BJ (cell line): ENCODE results near the gene ATP5PF. TPM values are rescaled to one million over a fixed set of nuclear protein-coding genes. Genes with fewer than 3 reads are reported as not detected.

ENCODE experiments used
- CTCF ChIA-PET: fragments of 350-600 bp; formaldehyde crosslinking; extraction: SDS; loops from one replicate; lab custom pipeline; 2021; ENCODE audit warnings: antibody characterized with exemption, inconsistent platforms; lab: Yijun Ruan, JAX
- POLR2A ChIA-PET: fragments of 300-600 bp; sonication (Branson Sonifier 250); formaldehyde crosslinking; extraction: SDS; loops from one replicate; lab custom pipeline; 2021; ENCODE audit warnings: antibody characterized with exemption; lab: Charles Lee
- DNase-seq: peaks from one replicate; pipeline ENCODE4 v3.0.0-alpha.2; 2011; ENCODE audit warnings: low read depth
- H3K27me3 ChIP-seq: 2 replicates; pipeline ENCODE4 v1.6.0; 2011; ENCODE audit warnings: low read length; ENCODE audit not compliant: control insufficient read depth, insufficient read depth
- H3K36me3 ChIP-seq: 2 replicates; pipeline ENCODE4 v1.5.1; 2011; ENCODE audit warnings: low read length; ENCODE audit not compliant: control insufficient read depth, insufficient read depth
- H3K4me3 ChIP-seq: 2 replicates; pipeline ENCODE4 v1.5.1; 2011; ENCODE audit warnings: low read depth, mild to moderate bottlenecking, control low read depth, low read length
- CTCF ChIP-seq: IDR thresholded peaks from 2 replicates; pipeline ENCODE4 v1.5.1; 2011; ENCODE audit warnings: low read depth, mild to moderate bottlenecking, control low read depth, inconsistent platforms, low read length, moderate library complexity; ENCODE audit not compliant: insufficient read depth
- polyA plus RNA-seq: library from polyadenylated mRNA; depleted of rRNA; stranded (reverse); fragments of >200 nt; gene quantifications from 2 replicates; pipeline ENCODE4 v1.2.3, GENCODE V29; 2011

ATP5PF gene
- polyA plus RNA-seq, 1 experiment = 52.8 TPM

- H3K4me3 ChIP-seq = no peak overlapping the region
- TF ChIP-seq CTCF = no peak
- ChIA-PET POLR2A (interaction anchor here (0.7 kb wide), 1 partner anchor 51 kb away, joined by 5 read pairs; no protein-coding TSS in a partner anchor), CTCF (no interaction called here)
- H3K27me3 ChIP-seq = no peaks in the 10 kb centered on the region
- no peak for DNase-seq
- no peaks in the 10 kb centered on the region for H3K36me3 ChIP-seq
Observed at GRCh38 chr21:25691976-25692375, 42.7 kb downstream of the ATP5PF start.

GRCh38 chr21:25689226-25689625 is 45.5 kb downstream of the ATP5PF start:
- H3K36me3 ChIP-seq = no peaks in the 10 kb centered on the region
- ChIA-PET POLR2A (no interaction called here), CTCF (interaction anchor here (1.0 to 2.9 kb wide), 2 partner anchors 11 to 81 kb away, joined by 5 to 9 read pairs; no protein-coding TSS in a partner anchor)
- no peak overlapping the region for H3K4me3 ChIP-seq
- H3K27me3 ChIP-seq = no peaks in the 10 kb centered on the region
- no peak for DNase-seq
- no peak for TF ChIP-seq CTCF

GRCh38 chr21:25688275-25689155 is 46.2 kb downstream of the ATP5PF start:
- no peaks in the 10 kb centered on the region for H3K36me3 ChIP-seq
- POLR2A ChIA-PET = no interaction called here
- H3K27me3 ChIP-seq = no peaks in the 10 kb centered on the region
- no peak for DNase-seq
- H3K4me3 ChIP-seq = no peak overlapping the region
- CTCF ChIA-PET = interaction anchor here (1.0 to 2.9 kb wide), 2 partner anchors 12 to 80 kb away, joined by 5 to 9 read pairs; no protein-coding TSS in a partner anchor
- TF ChIP-seq CTCF = no peak

GRCh38 chr21:25687787-25688186 is 46.9 kb downstream of the ATP5PF start:
- CTCF ChIA-PET = no interaction called here
- no peak overlapping the region for H3K4me3 ChIP-seq
- POLR2A ChIA-PET = no interaction called here
- H3K27me3 ChIP-seq = no peaks in the 10 kb centered on the region
- DNase-seq = no peak
- no peak for TF ChIP-seq CTCF
- no peaks in the 10 kb centered on the region for H3K36me3 ChIP-seq

- DNase-seq = no peak
- no peaks in the 10 kb centered on the region for H3K36me3 ChIP-seq
- H3K27me3 ChIP-seq = no peaks in the 10 kb centered on the region
- H3K4me3 ChIP-seq = no peak overlapping the region
- TF ChIP-seq CTCF = no peak
- ChIA-PET CTCF (no interaction called here), POLR2A (no interaction called here)
Observed at GRCh38 chr21:25682382-25682781, 52.3 kb downstream of the ATP5PF start.
